DND-41 (cell line): ENCODE results near the gene MAP2.

ENCODE experiments used
- CTCF ChIP-seq: IDR thresholded peaks from 2 replicates; pipeline ENCODE4 v1.5.1; 2012; ENCODE audit warnings: borderline replicate concordance, low read length, moderate library complexity, mild to moderate bottlenecking; ENCODE audit not compliant: poor library complexity, severe bottlenecking; ENCODE audit errors: extremely low read depth
- EZH2 ChIP-seq: IDR thresholded peaks from 3 replicates; pipeline ENCODE4 v1.6.1; 2012; ENCODE audit warnings: borderline replicate concordance, low read depth, mild to moderate bottlenecking, moderate library complexity, low read length, inconsistent platforms; ENCODE audit not compliant: severe bottlenecking

DNA sequence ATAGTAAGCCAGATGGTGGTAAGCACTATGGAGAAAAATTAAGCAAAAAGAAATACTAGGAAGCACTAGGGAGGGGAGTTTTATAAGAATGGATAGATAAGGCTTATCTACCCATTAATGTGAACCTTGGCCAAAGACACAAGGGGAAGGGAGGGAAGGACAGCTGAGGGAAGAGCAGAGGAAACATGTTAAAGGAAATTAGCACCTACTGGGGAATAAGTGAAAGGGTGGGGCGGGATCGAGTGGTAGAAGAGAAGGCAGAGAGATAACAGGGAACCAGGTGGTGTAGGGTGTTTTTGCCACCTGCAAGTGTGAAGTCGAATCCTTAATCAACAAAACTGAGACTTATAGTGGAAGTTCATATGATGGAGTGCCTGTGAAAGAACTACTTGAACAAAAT lies 349.5 kb downstream of the MAP2 start:
- TF ChIP-seq CTCF (no peak), EZH2 (no peak)
